ENCODE data around the gene APOBEC3H.

Gene APOBEC3H

GRCh38 chr22:39138357-39138997 lies 41.4 kb downstream of the APOBEC3H start:
- no peak for FAIRE-seq

GRCh38 chr22:39139933-39140332 lies 42.9 kb downstream of the APOBEC3H start:
- no peak for FAIRE-seq

- no peak for FAIRE-seq
These were observed 45.1 kb downstream of the APOBEC3H start for GRCh38 chr22:39142088-39142680.

- FAIRE-seq, result no peak
These were observed 47.2 kb downstream of the APOBEC3H start for GRCh38 chr22:39144101-39144767.

- no peak for FAIRE-seq
These were observed 49.4 kb downstream of the APOBEC3H start for GRCh38 chr22:39146256-39147101.

- no peak for FAIRE-seq
These were observed 50.4 kb downstream of the APOBEC3H start for GRCh38 chr22:39147335-39148025.

- no peak for FAIRE-seq
These were observed 51.1 kb downstream of the APOBEC3H start for GRCh38 chr22:39148026-39148726.

GRCh38 chr22:39148727-39149535 lies 51.9 kb downstream of the APOBEC3H start:
- no peak for FAIRE-seq

- no peak for FAIRE-seq
These were observed 53.1 kb downstream of the APOBEC3H start for GRCh38 chr22:39149915-39150847.

- no peak for FAIRE-seq
These were observed 53.8 kb downstream of the APOBEC3H start for GRCh38 chr22:39150848-39151215.

GRCh38 chr22:39151329-39151975 lies 54.4 kb downstream of the APOBEC3H start:
- no peak for FAIRE-seq

- FAIRE-seq, result no peak
These were observed 55.0 kb downstream of the APOBEC3H start for GRCh38 chr22:39152024-39152510.

- no peak for FAIRE-seq
These were observed 55.6 kb downstream of the APOBEC3H start, which contains the start of gene CBX7 for GRCh38 chr22:39152511-39153219. Gene CBX7, minus strand, starts transcription at chr22:39152680. Its CDS starts 236 bp downstream, at chr22:39152444.

GRCh38 chr22:39153220-39153717 lies 56.2 kb downstream of the APOBEC3H start:
- no peak for FAIRE-seq

All from islet of Langerhans (tissue), 1 donor.